GM04504 (cell line): ENCODE results near the gene HOPX.
"Not testable (repeated sequence)": the region's sequence is repeated elsewhere in the genome, so short reads cannot be mapped to it uniquely, and the experiment has no call there.

ENCODE experiments used
- DNase-seq: peaks from one replicate; pipeline ENCODE4 v3.0.0-alpha.2; 2012; ENCODE audit warnings: low read depth

HOPX gene

GRCh38 chr4:56626963-56627362 lies 54.1 kb downstream of the HOPX start:
- no peak for DNase-seq

GRCh38 chr4:56626420-56626819 lies 54.7 kb downstream of the HOPX start:
- DNase-seq = no peak

GRCh38 chr4:56622176-56622575 lies 58.9 kb downstream of the HOPX start:
- no peak for DNase-seq

- no peak for DNase-seq
These were observed 61.3 kb downstream of the HOPX start for GRCh38 chr4:56619816-56620215.

- no peak for DNase-seq
These were observed 61.9 kb downstream of the HOPX start for GRCh38 chr4:56619160-56619559.

- no peak for DNase-seq
These were observed 62.4 kb downstream of the HOPX start for GRCh38 chr4:56618734-56619133.

- peak; percentile 9 for DNase-seq
These were observed 67.8 kb downstream of the HOPX start for GRCh38 chr4:56613101-56613862.

GRCh38 chr4:56612282-56612681 lies 68.8 kb downstream of the HOPX start:
- DNase-seq = no peak

GRCh38 chr4:56611501-56611900 lies 69.6 kb downstream of the HOPX start:
- peak; percentile 2 for DNase-seq

- DNase-seq = not testable (repeated sequence)
These were observed 70.9 kb downstream of the HOPX start for GRCh38 chr4:56610170-56610569.

GRCh38 chr4:56607926-56608325 lies 73.2 kb downstream of the HOPX start:
- DNase-seq = no peak

- DNase-seq = no peak
These were observed 74.7 kb downstream of the HOPX start for GRCh38 chr4:56606385-56606784.

- not testable (repeated sequence) for DNase-seq
These were observed 75.6 kb downstream of the HOPX start for GRCh38 chr4:56605464-56605863.

GRCh38 chr4:56603297-56603696 lies 77.8 kb downstream of the HOPX start:
- DNase-seq = no peak
